ENCODE results near the gene TMEM170B.
"Not testable (repeated sequence)": the region's sequence is repeated elsewhere in the genome, so short reads cannot be mapped to it uniquely, and the experiment has no call there.

Gene TMEM170B

DNA sequence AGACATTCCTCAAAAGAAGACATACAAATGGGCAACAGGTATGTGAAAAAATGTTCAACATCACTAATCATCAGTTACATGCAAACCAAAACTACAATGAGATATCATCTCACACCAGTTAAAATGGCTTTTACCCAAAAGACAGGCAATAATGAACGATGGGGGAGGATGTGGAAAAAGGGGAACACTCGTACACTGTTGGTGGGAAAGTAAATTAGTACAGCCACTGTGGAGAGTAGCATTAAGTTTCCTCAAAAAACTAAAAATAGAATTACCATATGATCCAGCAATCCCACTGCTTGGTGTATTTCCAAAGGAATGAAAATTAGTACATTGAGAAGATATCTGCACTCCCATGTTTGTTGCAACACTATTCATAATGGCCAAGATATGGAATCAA, 8.6 kb upstream of the TMEM170B start:
- DNase-seq (ENCODE audit: low spot score) = no peak

GRCh38 chr6:11532097-11532496, 5.5 kb upstream of the TMEM170B start:
- DNase-seq (ENCODE audit: low spot score) = no peak

GRCh38 chr6:11534561-11534960, 3.0 kb upstream of the TMEM170B start:
- no peak for DNase-seq (ENCODE audit: low spot score)

DNA sequence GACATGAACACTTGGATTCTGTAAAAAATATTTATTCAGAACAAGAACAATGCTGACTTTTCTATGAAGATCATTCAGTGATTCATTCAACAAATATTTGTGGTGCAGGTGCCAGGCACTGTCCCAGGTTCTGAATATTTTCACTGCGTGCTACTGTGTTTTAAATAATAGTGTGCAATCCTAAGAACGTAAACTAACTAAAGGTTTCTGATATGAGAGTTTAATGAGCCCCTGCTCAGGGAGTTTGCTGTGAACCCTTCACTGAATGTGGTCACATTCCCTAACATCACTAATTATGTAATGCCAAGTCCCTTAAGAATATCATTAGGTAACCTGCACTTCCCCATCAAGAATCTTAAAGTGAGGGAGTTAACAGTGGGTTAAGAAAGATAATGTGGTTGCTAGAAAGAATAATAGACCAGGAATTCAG, 1.7 kb upstream of the TMEM170B start:
- DNase-seq (ENCODE audit: low spot score) = peak; percentile 59

- no peak for DNase-seq (ENCODE audit: low spot score)
These were observed 754 bp upstream of the TMEM170B start for GRCh38 chr6:11536795-11537194.

DNA sequence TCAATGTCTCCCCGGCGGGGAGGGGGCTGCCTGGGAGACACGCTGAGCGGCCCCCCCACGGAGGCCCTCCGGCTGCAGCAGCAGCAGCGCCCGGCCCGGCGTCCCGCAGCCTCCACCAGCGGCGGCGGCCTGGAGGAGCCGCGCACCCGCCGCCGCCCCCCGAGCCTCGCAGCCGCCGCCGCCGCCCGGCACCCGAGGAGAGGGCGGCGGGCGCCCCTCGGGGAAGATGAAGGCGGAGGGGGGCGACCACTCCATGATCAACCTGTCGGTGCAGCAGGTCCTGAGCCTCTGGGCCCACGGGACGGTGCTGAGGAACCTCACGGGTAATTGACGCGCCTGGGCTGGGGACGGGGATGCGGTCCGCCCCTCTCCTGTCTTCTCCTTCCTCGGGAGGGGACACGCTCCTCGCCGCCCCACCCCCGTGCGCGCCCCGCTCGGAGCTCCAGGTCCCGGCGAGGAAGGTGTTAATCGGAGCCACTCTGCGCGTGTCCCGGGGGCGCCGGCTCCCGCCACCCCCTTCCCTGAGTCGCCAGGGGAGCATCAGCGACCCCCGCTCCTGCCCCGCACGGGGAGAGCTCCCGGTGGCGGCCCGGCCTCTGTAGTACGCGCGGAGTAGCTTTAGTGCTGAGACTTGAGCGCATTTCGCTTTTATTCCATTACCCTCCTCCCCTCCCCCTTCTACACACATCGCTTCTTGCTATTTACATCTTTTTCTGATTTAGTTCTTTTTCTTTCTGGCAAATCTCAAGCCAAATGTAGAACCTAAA, 686 bp downstream of the TMEM170B start:
- DNase-seq (ENCODE audit: low spot score) = no peak

DNA sequence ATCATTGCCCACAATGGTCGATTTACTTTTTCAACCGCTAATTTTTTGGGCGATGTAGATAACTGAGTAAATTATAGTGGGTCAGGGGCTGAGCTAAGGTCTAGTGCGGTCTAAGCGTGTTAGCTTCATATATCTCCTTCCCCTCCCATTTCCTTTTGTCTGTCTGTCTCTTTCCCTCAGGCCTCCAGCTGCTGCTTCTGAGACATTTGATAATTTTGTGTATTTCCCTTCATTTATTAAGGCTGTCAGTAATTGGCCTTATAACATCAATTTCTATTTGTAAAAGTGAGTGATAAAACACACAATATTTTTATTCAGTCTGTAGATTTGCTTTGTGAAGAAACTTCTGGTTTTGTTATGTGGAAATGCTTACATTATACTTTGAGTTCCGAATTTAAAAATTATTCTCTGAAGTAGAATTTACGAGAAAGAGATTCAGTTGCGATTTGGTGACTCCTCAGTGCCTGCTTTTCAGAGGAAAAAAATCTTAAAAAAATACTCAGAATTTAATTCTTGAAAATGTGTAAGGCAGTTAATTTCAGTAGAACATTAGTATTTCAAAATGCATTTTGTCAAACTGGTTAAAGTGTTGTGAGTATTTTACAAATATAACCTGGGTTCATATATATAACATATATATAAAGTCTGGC, 1.4 kb downstream of the TMEM170B start:
- no peak for DNase-seq (ENCODE audit: low spot score)

- no peak for DNase-seq (ENCODE audit: low spot score)
These were observed 5.3 kb downstream of the TMEM170B start for GRCh38 chr6:11542863-11543262.

DNA sequence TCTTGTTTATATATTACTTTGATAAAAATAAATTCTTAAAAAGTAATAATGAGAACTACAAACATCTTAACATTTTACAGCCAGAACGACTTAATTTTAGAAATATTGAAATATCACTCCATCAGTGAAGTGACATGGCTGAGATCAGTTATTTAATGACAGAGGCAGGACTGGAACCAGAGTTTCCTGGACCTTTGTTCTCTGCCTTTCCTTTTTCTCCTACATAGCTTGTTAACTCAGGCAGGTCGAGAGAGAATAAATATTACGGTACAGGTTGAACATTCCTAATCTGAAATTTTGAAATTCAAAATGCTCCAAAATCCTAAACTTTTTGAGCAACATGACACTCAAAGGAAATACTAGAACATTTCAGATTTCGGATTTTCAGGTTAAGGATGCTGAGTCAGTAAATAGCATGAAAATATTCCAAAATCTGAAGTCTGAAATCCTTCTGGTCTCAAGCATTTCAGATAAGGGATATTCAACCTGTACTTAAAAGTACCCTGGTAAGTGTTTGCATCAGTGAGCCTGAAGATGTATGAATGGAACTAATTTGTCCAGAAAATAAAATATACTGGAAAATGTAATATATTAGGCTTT, 6.5 kb downstream of the TMEM170B start:
- no peak for DNase-seq (ENCODE audit: low spot score)

DNA sequence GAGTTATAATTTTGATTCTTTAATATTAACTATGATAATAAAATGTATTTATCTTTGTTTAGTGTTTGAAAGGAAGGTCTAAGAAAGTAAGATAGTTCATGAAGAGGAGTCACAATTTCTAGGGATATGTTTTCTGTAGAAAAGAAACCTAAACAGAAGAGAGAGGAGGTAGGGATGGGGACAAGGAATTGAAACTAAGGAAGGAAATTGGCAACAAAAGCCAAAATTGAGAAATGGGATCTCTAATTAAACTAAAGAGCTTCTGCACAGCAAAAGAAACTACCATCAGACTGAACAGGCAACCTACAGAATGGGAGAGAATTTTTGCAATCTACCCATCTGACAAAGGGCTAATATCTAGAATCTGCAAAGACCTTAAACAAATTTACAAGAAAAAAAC, 10.3 kb downstream of the TMEM170B start:
- DNase-seq (ENCODE audit: low spot score) = not testable (repeated sequence)

- DNase-seq (ENCODE audit: low spot score) = not testable (repeated sequence)
These were observed 11.0 kb downstream of the TMEM170B start for GRCh38 chr6:11548578-11548977.

- DNase-seq (ENCODE audit: low spot score) = no peak
These were observed 13.5 kb downstream of the TMEM170B start for GRCh38 chr6:11551053-11551452.

GRCh38 chr6:11552442-11552841, 14.9 kb downstream of the TMEM170B start:
- no peak for DNase-seq (ENCODE audit: low spot score)

- no peak for DNase-seq (ENCODE audit: low spot score)
These were observed 16.3 kb downstream of the TMEM170B start for GRCh38 chr6:11553824-11554223.

- no peak for DNase-seq (ENCODE audit: low spot score)
These were observed 18.8 kb downstream of the TMEM170B start for GRCh38 chr6:11556309-11556708.

DNA sequence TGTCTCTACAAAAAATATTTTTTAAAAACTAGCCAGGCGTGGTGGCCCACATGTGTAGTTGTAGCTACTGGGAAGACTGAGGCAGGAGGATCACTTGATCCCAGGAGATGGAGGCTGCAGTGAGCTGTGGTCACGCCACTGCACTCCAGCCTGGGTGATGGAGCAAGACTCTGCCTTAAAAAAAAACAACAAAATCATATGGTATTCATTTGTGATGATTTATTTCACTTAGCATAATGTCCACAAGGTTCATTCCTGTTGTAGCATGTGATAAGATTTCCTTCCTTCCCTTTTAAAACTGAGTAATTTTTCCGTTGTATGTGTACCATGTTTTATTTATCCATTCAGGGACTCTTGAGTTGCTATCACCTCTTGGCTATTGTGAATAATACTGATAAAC, 26.2 kb downstream of the TMEM170B start:
- no peak for DNase-seq (ENCODE audit: low spot score)

DNA sequence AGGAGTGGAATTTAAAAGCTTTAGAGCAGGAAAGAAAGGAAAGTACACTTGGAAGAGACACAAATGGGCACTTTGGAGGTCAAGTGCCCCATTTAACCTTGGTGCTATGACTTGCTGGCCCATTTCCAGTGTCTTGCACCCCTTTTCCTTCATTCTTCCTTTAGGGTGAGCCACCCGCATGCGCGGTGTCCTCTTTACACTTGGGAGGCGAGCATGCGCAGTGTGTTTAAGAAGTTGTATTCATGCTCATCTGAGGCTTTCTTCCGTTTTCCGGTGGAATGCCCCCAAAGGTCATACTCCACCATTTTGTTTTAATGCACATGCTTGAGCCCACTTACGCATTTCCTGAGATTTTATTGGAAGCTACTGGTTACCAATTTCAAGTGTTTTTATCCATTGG, 29.1 kb downstream of the TMEM170B start:
- no peak for DNase-seq (ENCODE audit: low spot score)

DNA sequence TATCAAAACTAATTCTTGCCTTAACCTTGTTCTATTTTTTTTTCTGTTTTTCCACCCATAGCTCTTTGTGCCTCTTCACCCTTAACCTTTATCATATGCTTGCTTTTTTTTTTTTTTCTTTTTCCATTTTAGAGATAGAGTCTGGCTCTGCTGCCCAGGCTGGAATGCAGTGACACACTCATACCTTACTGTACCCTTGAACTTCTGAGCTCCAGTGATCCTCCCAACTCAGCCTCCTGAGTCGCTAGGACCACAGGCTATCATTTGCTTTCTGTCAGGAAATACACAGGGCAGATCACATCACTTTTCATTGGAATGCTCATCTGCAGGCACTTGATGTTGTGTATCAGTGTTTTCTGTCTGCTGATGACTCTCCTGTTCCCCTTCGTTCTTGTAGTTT, 33.5 kb downstream of the TMEM170B start:
- no peak for DNase-seq (ENCODE audit: low spot score)

DNA sequence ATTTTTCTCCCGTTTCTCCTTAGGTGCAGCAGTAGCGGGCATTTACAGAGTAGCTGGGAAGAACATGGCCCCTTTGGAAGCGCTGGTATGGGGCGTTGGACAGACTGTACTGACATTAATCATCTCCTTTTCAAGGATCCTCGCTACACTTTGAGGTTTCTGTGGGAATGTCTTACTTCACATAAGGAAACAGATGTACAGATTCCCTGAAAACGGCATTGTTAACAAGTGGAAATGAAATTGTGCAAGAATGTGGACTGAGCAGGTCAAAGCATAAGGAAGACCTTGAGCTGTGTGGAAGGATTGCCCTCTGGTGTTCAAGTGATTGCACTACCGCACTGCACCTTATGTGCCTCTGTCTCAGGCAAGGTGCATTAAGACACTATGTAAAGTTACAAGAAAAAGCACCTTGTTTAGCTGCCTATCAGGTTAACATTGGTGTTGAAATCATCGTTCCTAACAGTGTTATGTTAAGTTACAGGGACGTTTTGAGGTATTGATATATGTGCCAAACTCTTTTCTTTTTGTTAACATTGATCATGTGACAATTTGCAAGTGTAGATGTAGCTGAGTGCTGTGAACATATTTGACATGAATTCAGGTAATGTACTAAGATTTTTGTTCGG, 38.0 kb downstream of the TMEM170B start:
- DNase-seq (ENCODE audit: low spot score) = peak; percentile 63

DNA sequence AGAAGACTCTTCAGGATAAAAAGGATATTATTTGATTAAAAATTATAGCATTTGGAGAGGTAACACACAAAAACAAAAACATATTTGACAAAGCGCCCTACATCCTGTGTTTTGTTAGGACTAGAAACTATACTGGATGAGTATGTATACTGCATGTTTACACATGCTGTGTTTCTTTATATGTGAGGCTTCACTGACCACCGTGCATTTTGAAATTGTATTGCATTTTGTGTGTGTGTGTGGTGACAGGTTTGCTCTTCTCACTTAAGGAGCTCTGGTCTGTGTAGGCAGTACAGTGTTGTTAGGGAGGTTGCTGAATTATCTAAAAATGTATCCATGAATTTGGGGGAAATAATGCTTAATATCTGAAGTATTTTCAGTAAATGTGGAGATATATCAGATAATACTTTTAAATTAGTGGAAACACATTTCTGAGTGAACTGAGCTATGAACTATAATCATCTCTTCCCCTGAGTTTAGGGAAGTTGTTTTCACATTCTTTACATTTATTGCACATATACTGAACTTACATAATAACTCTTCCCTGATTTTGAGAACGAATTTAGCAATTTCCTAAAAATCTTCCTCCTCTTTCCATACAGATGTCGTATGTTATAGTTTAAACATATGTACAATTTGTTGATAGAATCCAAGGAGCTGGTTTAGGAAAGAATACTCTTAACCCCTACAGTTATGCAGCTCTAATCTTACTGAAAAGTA, 43.3 kb downstream of the TMEM170B start:
- DNase-seq (ENCODE audit: low spot score) = no peak

DNA sequence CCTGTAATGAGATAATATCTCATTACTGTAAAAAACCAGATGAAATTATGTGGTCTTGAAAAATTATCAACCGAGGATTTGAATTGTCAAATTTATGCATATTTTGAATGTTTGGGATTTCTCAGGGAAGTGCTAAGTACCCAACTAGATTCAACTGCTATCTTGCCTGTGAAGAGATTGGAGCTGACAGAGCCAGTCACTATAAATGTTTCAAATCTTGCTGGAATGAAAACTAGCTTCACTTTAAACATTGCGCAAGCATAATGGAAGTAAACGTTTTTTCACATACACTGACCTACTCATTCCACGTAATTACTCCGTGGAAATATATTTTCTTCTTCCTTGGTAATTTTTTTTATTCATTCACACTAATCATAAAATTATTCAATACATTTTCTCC, 46.7 kb downstream of the TMEM170B start:
- DNase-seq (ENCODE audit: low spot score) = no peak

DNA sequence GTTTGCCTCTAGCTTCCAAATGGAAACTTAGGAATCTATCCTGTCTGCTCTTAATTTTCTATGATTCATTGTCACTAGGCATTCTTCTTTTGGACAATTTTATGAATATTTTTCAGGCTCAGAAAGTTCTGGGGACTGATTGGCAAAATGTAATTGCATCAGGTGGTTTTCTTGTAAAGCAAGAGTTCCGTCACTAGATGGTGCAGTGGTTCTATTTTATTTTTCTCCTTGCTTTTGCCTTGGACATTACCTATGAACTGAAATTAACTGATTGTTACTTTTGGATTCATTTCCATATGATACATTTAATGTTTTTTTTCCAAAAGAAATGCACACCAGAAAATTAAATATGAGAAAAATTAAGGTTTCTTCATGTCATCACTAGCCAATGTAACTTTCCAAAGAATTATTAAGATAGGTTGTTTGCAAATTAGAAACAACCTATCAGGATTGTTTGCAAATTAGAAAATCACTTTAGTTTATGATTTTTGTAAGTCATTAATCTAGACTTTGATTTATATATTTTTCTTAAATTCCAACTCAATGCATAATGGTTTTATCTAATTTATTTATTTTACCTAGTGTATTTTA, 48.0 kb downstream of the TMEM170B start:
- DNase-seq (ENCODE audit: low spot score) = peak; percentile 46
